ENCODE results near the gene ADAM8.
"Not testable (repeated sequence)": the region's sequence is repeated elsewhere in the genome, so short reads cannot be mapped to it uniquely, and the experiment has no call there.

The ADAM8 gene

DNA sequence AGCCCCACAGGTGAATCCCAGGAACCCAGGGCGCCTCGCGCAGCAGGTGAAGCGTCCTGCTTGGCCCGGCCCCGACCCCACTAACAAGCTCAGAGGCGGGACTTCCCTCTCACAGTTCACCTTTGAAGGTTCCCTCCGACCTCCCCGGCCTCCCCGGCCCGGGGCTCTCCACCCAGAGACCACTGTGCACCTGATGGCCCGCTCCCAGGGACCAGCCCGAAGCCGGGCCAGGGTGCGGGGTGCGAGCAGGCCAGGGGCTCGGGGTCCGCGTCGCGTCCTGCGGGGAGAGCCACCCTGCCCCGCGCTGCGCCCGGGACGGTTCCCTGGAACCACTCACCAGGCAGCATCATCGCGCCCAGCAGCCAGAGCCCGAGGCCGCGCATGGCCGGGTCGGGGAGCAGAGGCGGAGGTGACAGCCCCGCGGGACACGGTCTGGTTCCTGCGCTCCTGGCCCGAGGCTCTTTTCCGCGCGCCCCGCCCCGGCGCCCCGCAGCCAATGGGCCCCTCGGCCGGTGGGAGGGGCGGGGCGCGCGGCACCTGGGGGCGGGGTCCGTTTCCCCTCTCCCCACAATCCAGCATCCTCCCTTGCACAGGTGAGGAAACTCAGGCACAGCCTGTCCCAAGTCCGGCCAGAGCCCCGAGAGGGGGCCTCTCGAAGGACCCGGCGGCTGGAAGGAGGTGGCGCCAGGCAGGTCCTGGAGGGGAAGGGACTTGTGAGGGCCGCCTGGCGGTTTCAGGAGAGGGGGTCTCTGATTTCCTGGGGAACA, at the start of gene ADAM8:
Gene ADAM8 (minus strand): TSS at position 434 of the 767 bp plus-strand sequence. CDS start 51 bp downstream, at position 383.
- DNase-seq, result no peak

DNA sequence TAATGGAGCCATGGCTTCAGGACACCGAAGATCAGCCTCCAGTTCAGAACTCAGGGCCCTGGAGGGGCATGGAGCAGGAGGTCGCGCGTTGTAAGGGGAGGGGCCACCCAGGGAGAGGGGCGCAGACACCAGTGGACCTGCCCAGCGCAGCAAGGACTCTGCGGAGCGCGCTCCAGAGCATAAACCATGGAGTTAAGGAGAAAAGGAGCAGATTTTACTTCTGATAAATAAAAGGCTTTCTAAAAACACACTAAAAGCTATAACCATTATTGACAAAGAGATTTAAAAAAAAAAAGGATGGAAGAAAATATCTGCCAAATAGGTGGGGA, 49.5 kb upstream of the ADAM8 start:
- no peak for DNase-seq

DNA sequence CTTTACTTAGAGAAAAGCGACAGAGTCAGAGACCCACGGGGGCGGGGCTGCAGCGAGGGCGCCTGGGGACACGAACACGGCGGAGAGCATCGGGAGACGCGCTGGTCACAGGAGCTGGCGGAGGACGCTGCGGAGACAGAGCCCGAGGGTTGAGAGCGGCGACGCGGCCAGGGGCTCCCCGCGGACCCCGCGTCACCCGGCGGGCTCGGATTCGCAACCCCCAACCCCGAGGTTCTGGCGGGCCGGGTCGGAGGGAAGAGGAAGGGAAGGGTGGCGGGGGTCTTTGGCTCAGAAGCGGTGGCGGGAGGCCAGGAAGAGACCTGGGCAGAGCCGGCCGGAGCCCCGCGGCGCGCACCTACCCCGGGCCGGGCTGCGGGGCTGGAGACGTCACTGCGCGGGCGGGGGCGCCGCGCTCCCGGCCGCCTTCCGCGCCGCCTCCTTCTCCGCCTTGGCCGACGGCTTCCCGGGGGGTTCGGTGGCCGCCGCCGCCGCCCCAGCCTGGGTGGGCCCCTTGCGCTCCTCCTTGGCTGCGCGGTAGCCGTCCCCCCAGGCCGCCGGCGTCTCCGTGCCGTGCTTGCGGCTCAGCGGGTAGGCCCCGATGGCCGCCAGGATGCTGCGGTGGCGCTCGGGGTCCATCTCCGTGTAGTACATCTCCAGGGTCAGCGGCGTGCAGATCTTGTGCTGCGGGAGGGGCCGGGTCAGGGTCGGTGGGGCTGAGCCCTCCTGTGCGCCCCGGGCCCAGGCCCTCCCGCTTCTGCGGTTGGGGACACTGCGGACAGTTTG, 49.0 kb upstream of the ADAM8 start:
- DNase-seq, result no peak

DNA sequence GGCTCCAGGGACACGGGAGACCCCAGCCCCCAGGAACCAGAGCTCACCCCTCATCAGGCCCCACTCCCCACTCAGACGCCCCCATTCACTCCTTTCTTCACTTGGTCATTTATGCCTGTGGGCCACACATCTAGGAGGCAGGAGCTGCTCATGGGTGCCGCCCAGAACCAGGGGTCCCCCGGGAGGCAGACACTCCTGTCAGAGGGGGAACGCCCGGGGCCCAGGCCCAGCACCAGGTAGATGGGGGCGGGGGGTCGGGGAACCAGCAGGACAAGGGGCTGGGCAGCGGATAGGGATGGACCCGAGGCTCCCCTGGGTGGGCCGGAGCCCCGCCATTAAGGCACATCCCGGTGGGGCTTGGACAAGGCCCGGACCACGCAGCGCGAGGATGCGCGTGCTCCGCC, 48.2 kb upstream of the ADAM8 start:
- no peak for DNase-seq

DNA sequence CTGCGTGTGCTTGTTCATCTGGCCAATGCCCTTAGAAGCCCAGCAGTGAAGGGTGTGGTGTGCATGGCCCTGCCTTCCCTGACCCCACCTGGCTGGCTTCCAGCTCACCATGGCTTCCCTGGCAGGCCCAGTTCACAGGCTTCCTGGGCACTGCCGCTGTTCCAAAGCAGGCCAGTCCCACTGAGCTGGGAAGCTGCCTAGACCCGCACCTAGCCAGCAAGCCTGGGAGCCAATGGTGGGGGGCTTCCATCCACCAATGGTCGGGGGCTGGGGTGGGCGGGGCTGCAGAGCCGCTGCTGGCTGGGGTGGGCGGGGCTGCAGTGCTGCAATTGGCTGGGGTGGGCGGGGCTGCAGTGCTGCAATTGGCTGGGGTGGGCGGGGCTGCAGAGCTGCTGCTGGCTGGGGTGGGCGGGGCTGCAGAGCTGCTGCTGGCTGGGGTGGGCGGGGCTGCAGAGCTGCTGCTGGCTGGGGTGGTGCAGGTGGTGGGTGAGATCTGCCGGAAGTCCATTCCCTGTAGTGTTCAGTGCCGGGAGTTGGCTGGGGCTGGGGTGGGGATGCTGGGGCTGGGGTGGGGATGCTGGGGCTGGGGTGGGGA, 47.6 kb upstream of the ADAM8 start:
- no peak for DNase-seq

DNA sequence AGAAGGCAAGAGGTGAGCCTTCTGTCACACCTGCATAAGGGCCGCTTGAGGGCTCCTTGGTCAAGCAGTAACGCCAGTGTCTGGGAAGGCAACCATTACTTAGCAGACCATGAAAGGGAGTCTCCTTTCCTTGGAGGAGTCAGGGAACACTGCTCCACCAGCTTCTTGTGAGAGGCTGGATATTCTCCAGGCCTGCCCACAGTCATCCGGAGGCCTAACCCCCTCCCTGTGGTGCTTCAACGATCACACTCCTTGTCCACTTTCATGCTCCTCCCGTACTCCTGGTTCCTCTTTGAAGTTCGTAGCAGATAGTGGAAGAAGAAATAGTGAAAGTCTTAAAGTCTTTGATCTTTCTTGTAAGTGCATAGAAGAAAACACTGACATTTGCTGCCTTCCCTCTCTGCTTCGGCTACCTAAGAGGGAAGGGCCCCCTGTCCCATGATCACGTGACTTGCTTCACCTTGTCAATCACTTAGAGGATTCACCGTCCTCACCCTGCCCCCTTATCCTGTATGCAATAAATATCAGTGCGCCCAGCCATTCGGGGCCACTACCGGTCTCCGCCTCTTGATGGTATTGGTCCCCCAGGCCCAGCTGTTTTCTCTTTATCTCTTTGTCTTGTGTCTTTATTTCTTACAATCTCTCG, 45.5 kb upstream of the ADAM8 start:
- not testable (repeated sequence) for DNase-seq

DNA sequence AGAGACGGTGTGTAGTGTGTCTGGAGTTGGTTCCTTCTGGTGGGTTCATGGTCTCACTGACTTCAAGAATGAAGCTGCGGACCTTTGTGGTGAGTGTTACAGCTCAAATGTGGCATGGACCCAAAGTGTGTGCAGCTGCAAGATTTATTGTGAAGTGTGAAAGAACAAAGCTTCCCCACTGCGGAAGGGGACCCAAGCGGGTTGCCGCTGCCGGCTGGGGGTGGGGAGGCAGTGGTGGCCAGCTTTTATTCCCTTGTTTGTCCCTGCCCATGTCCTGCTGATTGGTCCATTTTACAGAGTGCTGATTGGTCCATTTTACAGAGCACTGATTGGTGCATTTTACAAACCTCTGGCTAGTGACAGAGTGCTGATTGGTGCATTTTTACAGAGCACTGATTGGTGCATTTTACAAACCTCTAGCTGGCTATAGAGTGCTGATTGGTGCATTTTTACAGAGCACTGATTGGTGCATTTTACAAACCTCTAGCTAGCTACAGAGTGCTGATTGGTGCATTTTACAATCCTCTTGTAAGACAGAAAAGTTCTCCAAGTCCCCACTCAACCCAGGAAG, 44.3 kb upstream of the ADAM8 start:
- DNase-seq, result not testable (repeated sequence)

DNA sequence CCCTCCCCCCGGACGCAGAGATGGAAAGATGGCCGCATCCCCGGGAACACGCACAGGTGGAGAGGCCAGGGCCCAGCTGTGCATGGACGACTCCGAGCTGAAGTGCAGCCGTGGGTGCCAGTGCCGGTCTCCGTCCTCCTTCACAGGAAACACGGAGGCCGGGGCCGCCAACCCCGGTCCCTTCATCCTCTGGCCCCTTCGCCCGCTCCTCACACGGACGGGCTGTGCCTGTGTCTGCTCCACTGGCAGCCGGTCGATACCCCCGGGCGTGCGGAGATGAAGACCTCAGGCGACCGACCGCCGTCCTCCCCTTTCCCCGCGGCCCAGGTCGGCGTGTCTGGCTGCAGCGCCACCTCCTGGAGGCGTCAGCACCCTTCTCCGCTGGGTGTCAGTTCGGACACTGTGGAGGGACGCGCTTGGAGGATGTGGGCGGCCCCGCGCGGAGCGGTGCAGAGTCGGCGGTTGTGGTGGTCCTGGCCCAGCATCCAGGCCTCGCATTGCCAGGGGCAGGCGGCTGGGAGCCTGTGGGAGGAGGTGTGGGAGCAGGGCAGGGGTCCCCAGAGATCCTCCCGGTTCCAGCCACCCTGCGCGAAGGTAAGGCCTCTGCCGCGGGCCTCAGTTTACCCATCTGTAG, 41.9 kb upstream of the ADAM8 start:
- peak; percentile 12 for DNase-seq

DNA sequence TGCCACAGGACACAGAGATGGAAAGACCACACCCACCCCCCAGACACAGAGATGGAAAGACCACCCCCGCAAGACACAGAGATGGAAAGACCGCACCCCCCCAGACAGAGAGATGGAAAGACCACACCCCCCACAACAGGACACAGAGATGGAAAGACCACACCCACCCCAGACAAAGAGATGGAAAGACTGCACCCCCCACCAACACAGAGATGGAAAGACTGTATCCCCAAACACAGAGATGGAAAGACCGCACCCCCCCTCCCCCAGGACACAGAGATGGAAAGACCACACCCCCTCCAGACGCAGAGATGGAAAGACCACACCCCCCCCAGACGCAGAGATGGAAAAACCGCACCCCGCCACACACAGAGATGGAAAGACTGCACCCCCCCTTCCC, 40.1 kb upstream of the ADAM8 start:
- DNase-seq, result no peak

DNA sequence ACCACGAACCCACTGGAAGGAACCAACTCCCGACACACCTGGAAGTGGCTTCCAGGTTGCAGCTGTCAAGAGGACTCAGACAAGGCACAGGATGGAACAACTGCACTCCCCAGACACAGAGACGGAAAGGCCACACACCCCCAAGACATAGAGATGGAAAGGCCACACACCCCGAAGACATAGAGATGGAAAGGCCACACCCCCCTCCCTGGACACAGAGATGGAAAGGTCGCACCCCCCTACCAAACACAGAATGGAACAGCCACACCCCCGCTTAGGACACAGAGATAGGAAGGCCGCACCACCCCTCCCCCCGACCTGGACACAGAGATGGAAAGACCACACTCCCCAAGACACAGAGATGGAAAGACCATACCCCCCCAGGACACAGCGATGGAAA, 39.6 kb upstream of the ADAM8 start:
- no peak for DNase-seq

DNA sequence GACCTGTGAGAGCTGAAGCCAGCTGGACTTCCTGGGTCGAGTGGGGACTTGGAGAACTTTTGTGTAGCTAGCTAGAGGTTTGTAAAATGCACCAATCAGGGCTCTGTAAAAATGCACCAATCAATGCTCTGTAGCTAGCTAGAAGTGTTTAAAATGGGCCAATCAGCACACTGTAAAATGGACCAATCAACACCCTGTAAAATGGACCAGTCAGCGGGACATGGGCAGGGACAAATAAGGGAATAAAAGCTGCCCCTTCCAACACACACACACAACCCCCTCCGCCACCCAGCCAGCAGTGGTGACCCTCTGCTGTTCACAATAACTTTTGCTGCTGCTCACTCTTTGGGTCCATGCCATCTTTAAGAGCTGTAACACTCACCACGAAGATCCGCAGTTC, 39.2 kb upstream of the ADAM8 start:
- DNase-seq, result no peak

DNA sequence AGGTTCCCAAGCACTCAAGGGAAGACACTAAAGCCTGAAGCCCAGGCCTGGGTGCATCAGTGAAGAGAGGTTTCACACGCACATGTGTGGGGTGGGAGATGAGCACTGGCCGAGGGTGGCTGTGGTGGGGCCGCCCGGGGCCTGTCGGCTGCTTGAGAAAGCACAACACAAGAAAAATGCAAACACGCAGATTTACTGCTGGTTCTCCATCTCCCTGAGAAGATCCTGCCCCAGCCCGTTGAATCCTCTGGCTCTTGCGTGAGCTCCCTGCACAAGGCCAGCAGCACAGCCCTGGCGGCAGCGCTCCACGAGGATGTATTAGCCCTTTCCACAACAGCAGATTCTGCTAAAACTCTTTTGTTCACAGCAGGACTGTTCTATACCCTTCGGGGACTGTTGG, 38.2 kb upstream of the ADAM8 start:
- DNase-seq, result no peak

DNA sequence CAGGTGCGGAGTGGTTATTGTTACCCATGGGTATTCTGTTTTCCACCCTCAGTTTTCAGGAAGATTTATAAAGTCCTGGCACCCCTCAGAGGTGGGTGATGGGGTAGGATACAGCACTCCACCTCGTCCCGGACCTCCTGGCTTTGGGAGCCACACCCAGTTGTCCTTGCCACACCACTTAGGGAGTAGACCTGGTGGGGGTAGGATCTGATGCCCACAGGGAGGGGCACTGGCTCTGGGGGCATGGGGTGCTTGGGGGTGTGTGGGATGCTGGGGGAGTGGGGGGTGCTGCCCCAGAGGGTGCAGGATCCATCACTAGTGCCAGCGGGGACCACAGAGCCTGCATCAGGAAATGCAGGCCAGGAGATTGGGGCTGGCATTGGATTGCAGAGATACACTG, 36.5 kb upstream of the ADAM8 start:
- no peak for DNase-seq

DNA sequence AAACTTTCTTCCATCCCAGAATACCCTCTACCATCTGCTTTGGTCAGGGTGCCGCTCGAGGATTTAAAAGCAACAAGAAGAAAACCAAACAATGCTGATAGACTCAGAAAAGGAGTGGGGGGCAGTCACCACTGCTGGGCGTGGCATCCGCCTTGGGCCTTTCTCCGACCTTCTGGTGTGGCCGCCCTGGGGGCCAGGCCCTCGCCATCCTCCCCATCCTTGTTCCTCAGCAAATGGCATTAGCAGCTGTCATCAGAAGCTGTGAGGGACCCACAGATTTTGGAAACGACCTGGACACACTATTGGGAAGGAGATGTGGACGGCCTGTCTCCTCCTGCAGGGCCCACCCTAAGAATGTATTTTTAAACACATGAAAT, 36.1 kb upstream of the ADAM8 start:
- DNase-seq, result no peak

DNA sequence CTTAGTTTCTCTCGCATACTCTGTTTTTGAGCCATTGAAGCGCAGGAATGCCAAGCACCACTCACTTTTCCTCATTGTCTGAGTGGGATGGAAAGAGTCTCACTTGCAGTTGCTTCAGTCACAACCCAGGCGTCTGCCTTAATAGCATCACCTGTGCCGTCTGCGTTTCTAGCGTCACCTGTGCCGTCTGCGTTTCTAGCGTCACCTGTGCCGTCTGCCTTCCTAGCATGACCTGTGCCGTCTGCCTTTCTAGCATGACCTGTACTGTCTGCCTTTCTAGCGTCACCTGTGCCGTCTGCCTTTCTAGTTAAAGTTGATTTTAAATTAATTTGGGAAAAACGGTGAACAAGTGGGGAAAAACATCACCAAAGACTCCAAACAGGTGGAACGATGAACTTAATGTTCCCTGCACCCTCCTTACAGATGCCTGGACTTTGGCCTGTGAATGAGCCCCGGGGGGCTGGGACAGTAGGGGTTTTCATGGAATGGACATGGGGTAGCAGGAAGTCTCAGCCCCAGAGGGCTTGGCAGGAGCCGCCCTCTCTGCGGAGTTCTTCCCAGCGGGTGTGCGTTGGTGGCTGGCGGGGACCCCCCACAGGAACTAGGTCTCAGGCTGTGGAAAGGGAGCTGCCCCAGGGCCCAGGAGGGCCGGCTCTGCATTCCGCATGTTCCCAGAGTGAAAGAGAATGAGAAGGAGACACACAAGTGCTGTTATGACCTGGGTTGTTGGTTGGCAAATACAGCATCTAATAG, 35.5 kb upstream of the ADAM8 start:
- DNase-seq, result no peak

DNA sequence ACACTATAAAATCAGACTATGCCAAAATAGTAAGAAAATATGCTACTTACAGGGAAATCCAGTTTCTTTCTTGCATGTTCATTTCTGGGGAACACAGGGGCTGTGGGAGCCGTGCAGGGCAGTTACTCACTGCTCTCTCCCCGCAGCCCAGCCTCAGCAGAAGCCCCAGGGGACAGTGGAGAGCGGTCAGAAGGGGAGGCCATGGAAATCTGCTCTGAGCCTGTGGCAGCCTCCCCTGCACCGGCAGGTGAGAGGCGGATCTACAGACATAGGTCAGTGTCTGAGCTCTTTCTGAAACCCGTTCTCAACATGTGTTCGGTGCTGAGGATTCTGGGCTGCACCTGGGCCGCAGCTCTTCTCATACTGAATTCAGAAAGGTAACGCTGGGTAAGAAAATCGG, 34.9 kb upstream of the ADAM8 start:
- no peak for DNase-seq

DNA sequence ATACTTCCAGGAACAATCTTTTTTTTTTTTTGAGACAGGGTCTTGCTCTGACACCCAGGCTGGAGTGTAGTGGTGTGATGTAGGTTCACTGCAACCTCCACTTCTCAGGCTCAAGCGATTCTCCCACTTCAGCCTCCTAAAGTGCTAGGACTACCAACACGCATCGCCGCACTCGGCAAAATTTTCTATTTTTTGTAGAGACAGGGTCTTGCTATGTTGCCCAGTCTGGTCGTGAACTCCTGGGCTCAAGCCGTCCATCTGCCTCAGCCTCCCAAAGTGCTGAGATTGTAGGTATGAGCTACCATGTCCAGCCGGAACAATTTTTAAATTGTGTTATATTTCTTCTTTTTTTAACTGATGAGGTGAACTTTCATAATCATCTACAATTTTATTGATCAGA, 34.1 kb upstream of the ADAM8 start:
- DNase-seq, result no peak

DNA sequence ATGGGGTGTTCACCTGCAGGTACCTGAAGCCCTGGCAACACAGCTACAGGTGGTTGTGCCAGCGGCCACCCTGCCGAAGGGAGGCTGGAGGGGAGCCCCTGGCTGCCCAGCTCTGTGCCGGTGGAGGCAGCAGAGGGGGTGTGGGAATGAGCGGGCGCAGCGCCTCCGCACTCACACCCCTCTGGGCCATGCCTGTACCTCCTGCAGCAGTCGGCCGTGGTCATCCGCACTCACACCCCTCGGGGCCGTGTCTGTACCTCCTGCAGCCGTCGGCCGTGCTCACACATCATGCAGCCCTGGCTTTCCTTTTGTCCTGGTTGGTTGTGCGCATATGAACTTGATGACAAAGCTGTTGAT, 33.7 kb upstream of the ADAM8 start:
- no peak for DNase-seq

DNA sequence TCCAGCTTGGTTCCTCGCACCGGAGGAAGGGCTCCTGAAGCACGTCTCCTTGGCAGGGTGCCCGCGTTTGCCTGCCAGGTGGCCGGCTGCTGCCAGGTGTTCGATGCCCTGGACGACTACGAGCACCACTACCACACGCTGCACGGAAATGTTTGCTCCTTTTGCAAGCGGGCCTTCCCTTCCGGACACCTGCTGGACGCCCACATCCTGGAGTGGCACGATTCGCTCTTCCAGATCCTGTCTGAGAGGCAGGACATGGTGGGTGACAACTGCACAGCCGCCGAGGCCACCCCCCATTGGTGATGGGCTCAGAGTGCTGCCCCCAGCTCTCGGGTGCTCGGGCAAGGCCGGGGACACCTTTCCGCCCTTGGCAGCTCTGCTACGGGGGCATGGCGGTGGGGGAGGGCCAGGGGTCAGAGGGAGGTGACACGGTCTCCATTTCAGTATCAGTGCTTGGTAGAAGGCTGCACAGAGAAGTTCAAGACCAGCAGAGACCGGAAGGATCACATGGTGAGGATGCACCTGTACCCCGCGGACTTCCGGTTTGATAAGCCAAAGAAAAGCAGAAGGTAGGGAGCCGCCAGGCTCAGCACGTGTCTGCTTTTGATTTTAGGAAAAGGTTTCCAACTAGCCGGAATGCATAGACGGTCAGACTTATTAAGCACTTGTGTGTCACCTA, 33.2 kb upstream of the ADAM8 start:
- DNase-seq, result no peak

DNA sequence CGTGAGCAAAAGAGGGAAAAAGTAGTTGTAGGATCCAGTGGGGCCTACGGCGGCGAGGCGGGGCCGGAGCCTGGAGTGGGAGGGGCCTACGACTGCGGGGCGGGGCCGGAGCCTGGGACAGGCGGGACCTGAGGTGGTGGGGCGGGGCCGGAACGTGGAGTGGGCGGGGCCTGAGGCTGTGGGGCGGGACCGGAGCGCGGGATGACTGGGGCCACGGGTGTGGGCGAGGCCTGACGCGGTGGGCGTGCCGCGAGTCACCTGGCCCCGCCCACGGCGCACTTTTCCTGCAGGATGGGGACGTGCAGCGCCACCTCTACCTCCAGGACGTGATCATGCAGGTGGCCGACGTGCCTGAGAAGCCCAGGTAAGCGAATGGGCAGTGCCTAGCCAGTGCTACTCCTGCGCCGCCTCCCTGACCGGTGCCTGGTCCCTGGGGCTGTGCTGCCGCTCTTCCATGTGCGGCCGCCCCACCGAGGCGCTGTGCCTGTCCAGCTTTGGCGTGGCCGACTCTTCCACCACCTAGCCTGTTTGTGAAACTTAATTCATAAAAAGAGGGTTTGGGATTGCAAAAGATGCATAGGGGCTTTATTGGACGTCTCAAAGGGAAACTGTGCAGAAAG, 32.5 kb upstream of the ADAM8 start:
- peak; percentile 83 for DNase-seq

DNA sequence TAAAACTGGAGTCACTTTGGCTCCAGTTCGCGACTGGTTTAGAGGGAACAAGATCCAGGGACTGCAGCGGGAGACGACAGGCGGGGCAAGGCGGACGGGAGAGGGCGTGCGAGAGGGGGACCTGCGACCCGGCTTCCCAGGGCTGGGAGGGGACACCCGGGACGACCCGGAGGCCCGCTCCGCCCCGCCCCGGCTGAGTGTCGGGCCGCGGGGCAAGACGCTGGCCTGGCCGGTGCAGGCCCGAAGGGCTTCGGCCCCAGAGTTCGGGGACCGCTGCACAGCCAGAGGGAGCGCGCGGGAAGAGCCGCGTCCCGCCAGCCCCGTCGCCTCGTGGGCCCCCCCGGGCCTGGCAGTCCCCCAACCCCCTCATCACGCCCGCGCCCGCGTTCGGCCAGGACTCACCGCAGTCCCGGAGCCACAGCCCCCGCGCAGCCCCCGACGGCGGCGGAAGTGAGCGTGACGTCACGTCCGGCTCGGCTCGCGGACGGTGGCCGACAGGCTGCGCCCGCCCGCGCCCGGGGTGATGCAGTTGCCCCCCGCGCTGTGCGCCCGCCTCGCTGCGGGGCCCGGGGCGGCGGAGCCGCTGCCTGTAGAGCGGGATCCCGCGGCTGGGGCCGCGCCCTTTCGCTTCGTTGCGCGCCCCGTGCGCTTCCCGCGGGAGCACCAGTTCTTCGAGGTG, 31.9 kb upstream of the ADAM8 start, which contains the start of the genes TUBGCP2 and ZNF511:
Gene TUBGCP2 (minus strand): TSS at position 452 of the 679 bp plus-strand sequence. CDS start 5,931 bp downstream, outside the sequence.
Gene ZNF511 (plus strand): TSS at position 494 of the 679 bp plus-strand sequence. CDS start 30 bp downstream, at position 524.
- no peak for DNase-seq

Measured in NCI-H526 treated with DMSO at 0.1 percent for 48 hours (cell line).